CD14-positive monocyte (primary cell): ENCODE measurements around the gene CCDC197. TPM values are rescaled to one million over a fixed set of nuclear protein-coding genes. Genes with fewer than 3 reads are reported as not detected.

Source experiments
- DNase-seq, 3 donors: peaks; one replicate each; pipeline ENCODE4 v3.0.0-alpha.2; 2011 to 2022
- H2AFZ ChIP-seq: 2 replicates; pipeline ENCODE4 v1.6.0; 2012; ENCODE audit warnings: mild to moderate bottlenecking, low read depth, low read length, inconsistent platforms; ENCODE audit not compliant: insufficient read depth, poor library complexity, severe bottlenecking
- H3K27ac ChIP-seq, 2 donors: 1 replicate in 1 of 2; 2 replicates in 1 of 2; pipeline ENCODE4 v1.5.1; 2012 to 2013; ENCODE audit warnings: low read length in 2 of 2, control low read depth in 1 of 2, inconsistent platforms in 1 of 2, low read depth in 1 of 2, mild to moderate bottlenecking in 1 of 2
- H3K27me3 ChIP-seq, 2 donors: one replicate each; pipeline versions ENCODE4 v1.6.0 to v1.6.1; 2011 to 2013; ENCODE audit warnings: low read length in 2 of 2; ENCODE audit not compliant: control insufficient read depth in 2 of 2, insufficient read depth in 2 of 2
- H3K36me3 ChIP-seq, 2 donors: replicated peaks in 1 of 2; 1 replicate in 1 of 2; 2 replicates in 1 of 2; pipeline versions ENCODE4 v1.5.1 to v1.6.1; 2012 to 2013; ENCODE audit warnings: low read length in 2 of 2, control low read depth in 1 of 2, inconsistent platforms in 1 of 2, mild to moderate bottlenecking in 1 of 2; ENCODE audit not compliant: insufficient read depth in 2 of 2, control insufficient read depth in 1 of 2
- H3K4me1 ChIP-seq, 2 donors: 1 replicate in 1 of 2; 2 replicates in 1 of 2; pipeline versions ENCODE4 v1.5.1 to v1.6.1; 2012 to 2013; ENCODE audit warnings: low read length in 2 of 2, control low read depth in 1 of 2, inconsistent platforms in 1 of 2, mild to moderate bottlenecking in 1 of 2, moderate library complexity in 1 of 2; ENCODE audit not compliant: insufficient read depth in 2 of 2, control insufficient read depth in 1 of 2
- H3K4me2 ChIP-seq: replicated peaks from 2 replicates; pipeline ENCODE3; 2012; ENCODE audit warnings: low read length, moderate library complexity, mild to moderate bottlenecking; ENCODE audit not compliant: poor library complexity, severe bottlenecking; ENCODE audit errors: extremely low read depth
- H3K4me3 ChIP-seq, 3 experiments: fragments of 200-600 bp in 1 of 3; sonication (generic) in 1 of 3; replicated peaks in 1 of 3; 1 replicate in 2 of 3; 2 replicates in 1 of 3; pipeline ENCODE4 v1.5.1; 2011 to 2013; ENCODE audit warnings: low read length in 3 of 3, mild to moderate bottlenecking in 3 of 3, control low read depth in 2 of 3, low read depth in 2 of 3, inconsistent platforms in 1 of 3, moderate library complexity in 1 of 3
- H3K79me2 ChIP-seq: 2 replicates; pipeline ENCODE4 v1.6.0; 2012; ENCODE audit warnings: mild to moderate bottlenecking, control low read depth, inconsistent platforms, low read length, moderate library complexity; ENCODE audit not compliant: insufficient read depth
- H3K9ac ChIP-seq: 2 replicates; pipeline ENCODE4 v1.6.0; 2017; ENCODE audit warnings: low read length, mild to moderate bottlenecking; ENCODE audit not compliant: insufficient read depth, poor library complexity, severe bottlenecking
- H3K9me3 ChIP-seq, 2 donors: replicated peaks in 1 of 2; 1 replicate in 1 of 2; 2 replicates in 1 of 2; pipeline versions ENCODE4 v1.5.1 to v1.6.1; 2012 to 2013; ENCODE audit warnings: low read length in 2 of 2, control low read depth in 1 of 2; ENCODE audit not compliant: control insufficient read depth in 1 of 2, insufficient read depth in 1 of 2
- H4K20me1 ChIP-seq: 2 replicates; pipeline ENCODE4 v1.6.0; 2012; ENCODE audit warnings: mild to moderate bottlenecking, low read length, control low read depth, moderate library complexity; ENCODE audit not compliant: insufficient read depth
- H3K27ac Mint-ChIP-seq, 7 donors: one replicate each; pipeline ENCODE4 v1.8.0; 2020; ENCODE audit warnings: mild to moderate bottlenecking in 7 of 7, mixed read lengths in 7 of 7, moderate library complexity in 6 of 7, inconsistent platforms in 2 of 7
- H3K27me3 Mint-ChIP-seq, 3 donors: one replicate each; pipeline ENCODE4 v1.8.0; 2021 to 2022; ENCODE audit warnings: low read depth in 3 of 3, mild to moderate bottlenecking in 3 of 3, mixed read lengths in 3 of 3, moderate library complexity in 3 of 3, inconsistent platforms in 1 of 3
- H3K36me3 Mint-ChIP-seq, 2 donors: one replicate each; pipeline ENCODE4 v1.8.0; 2020; ENCODE audit warnings: mixed read lengths in 2 of 2, inconsistent platforms in 1 of 2, mild to moderate bottlenecking in 1 of 2
- H3K4me1 Mint-ChIP-seq: one replicate; pipeline ENCODE4 v1.8.0; 2020; ENCODE audit warnings: mild to moderate bottlenecking, mixed read lengths
- H3K4me3 Mint-ChIP-seq, 2 donors: one replicate each; pipeline ENCODE4 v1.8.0; 2020; ENCODE audit warnings: mild to moderate bottlenecking in 2 of 2, mixed read lengths in 2 of 2, moderate library complexity in 1 of 2
- H3K9me3 Mint-ChIP-seq, 7 donors: one replicate each; pipeline ENCODE4 v1.8.0; 2020 to 2022; ENCODE audit warnings: mixed read lengths in 7 of 7, mild to moderate bottlenecking in 6 of 7, moderate library complexity in 6 of 7, inconsistent platforms in 2 of 7
- WGBS: methylation state at CpG from one replicate; pipeline ENCODE4 v1.1.5; 2013; ENCODE audit warnings: missing lambda C conversion rate; ENCODE audit not compliant: insufficient coverage; 5-methylcytosine and 5-hydroxymethylcytosine counted together
- intact Hi-C, 2 donors: fragments of 100-400 bp; cut with micrococcal nuclease; formaldehyde crosslinking; loops; one replicate each; pipeline versions ENCODE4 v1.15.0 to v1.15.1; 2023
- polyA plus RNA-seq, 3 donors: library from polyadenylated mRNA; depleted of rRNA in 1 of 3; unstranded in 2 of 3; stranded (reverse) in 1 of 3; fragments of 300-500 nt in 2 of 3; fragments of >200 nt in 1 of 3; fragmentation: Illumina TruSeq in 2 of 3; gene quantifications; 1 replicate in 2 of 3; 2 replicates in 1 of 3; pipeline ENCODE4 v1.2.3, GENCODE V29; 2012 to 2021
- TF ChIP-seq, protein P1 (sequence below): fragments of 200-600 bp; IDR thresholded peaks from one replicate; pipeline ENCODE4 v1.8.0; 2022; ENCODE audit warnings: antibody characterized with exemption, mild to moderate bottlenecking

Gene CCDC197
- polyA plus RNA-seq, 3 donors: not detected

- no peaks in the 10 kb centered on the region for H3K4me1 Mint-ChIP-seq
- H3K27me3 ChIP-seq: no peaks in the 10 kb centered on the region
- H3K9me3 ChIP-seq: no peaks in the 10 kb centered on the region
- no peaks in the 10 kb centered on the region for H4K20me1 ChIP-seq
- TF ChIP-seq, protein P1, sequence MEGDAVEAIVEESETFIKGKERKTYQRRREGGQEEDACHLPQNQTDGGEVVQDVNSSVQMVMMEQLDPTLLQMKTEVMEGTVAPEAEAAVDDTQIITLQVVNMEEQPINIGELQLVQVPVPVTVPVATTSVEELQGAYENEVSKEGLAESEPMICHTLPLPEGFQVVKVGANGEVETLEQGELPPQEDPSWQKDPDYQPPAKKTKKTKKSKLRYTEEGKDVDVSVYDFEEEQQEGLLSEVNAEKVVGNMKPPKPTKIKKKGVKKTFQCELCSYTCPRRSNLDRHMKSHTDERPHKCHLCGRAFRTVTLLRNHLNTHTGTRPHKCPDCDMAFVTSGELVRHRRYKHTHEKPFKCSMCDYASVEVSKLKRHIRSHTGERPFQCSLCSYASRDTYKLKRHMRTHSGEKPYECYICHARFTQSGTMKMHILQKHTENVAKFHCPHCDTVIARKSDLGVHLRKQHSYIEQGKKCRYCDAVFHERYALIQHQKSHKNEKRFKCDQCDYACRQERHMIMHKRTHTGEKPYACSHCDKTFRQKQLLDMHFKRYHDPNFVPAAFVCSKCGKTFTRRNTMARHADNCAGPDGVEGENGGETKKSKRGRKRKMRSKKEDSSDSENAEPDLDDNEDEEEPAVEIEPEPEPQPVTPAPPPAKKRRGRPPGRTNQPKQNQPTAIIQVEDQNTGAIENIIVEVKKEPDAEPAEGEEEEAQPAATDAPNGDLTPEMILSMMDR: no peak
- H3K4me3 Mint-ChIP-seq: no peak overlapping the region
- no peak for DNase-seq
- H3K27ac ChIP-seq: no peak overlapping the region
- no peak overlapping the region for H3K9ac ChIP-seq
- no peak overlapping the region for H3K27ac Mint-ChIP-seq
- no peak overlapping the region for H3K4me3 ChIP-seq
- peaks cover 18 to 20% of the 10 kb centered on the region in 2 donors for H3K36me3 Mint-ChIP-seq
- no peaks in the 10 kb centered on the region for H3K4me1 ChIP-seq
- intact Hi-C loops: no loop called here
- no peak overlapping the region for H3K4me2 ChIP-seq
- H3K9me3 Mint-ChIP-seq: no peaks in the 10 kb centered on the region
- H3K79me2 ChIP-seq: no peaks in the 10 kb centered on the region
- H2AFZ ChIP-seq: no peak overlapping the region
- H3K36me3 ChIP-seq: peaks cover 0 to 17% of the 10 kb centered on the region in 2 donors
- peaks cover 0 to 1% (median 0%) of the 10 kb centered on the region in 3 donors for H3K27me3 Mint-ChIP-seq
- WGBS: 84% methylated on average over 2 of the region's 5 CpGs
Observed at GRCh38 chr14:94040247-94040646, 43.1 kb downstream of the CCDC197 start.

- H3K36me3 Mint-ChIP-seq: peaks cover 23 to 25% of the 10 kb centered on the region in 2 donors
- no peak overlapping the region for H2AFZ ChIP-seq
- no peaks in the 10 kb centered on the region for H4K20me1 ChIP-seq
- TF ChIP-seq, protein P1: no peak
- no peak overlapping the region for H3K4me3 ChIP-seq
- no peaks in the 10 kb centered on the region for H3K4me1 Mint-ChIP-seq
- no peak overlapping the region for H3K4me2 ChIP-seq
- no peaks in the 10 kb centered on the region for H3K4me1 ChIP-seq
- no peak overlapping the region for H3K9ac ChIP-seq
- no peaks in the 10 kb centered on the region for H3K9me3 Mint-ChIP-seq
- no peak overlapping the region for H3K4me3 Mint-ChIP-seq
- H3K27ac Mint-ChIP-seq: no peak overlapping the region
- H3K9me3 ChIP-seq: no peaks in the 10 kb centered on the region
- DNase-seq: no peak
- H3K36me3 ChIP-seq: peaks cover 3 to 22% of the 10 kb centered on the region in 2 donors
- intact Hi-C loops: no loop called here
- no peak overlapping the region for H3K27ac ChIP-seq
- no peaks in the 10 kb centered on the region for H3K27me3 ChIP-seq
- H3K79me2 ChIP-seq: no peaks in the 10 kb centered on the region
- H3K27me3 Mint-ChIP-seq: peaks cover 0 to 1% (median 0%) of the 10 kb centered on the region in 3 donors
- WGBS: 93% methylated on average over 13 of the region's 13 CpGs
Observed at GRCh38 chr14:94040796-94041195, 43.7 kb downstream of the CCDC197 start.
